Suppressor macrophage treated with lipopolysaccharide for 4 hours (primary cell): ENCODE measurements around the gene CD74.

ENCODE experiments used
- DNase-seq: peaks from one replicate; pipeline ENCODE4 v3.0.0-alpha.2; 2020

CD74 gene

GRCh38 chr5:150357326-150358260 lies 55.1 kb downstream of the CD74 start, which contains the start of gene TCOF1:
TSS of gene TCOF1 (plus strand) at chr5:150357697. CDS start at chr5:150357747, 50 bp downstream.
- peak; percentile 99 for DNase-seq

- no peak for DNase-seq
Measured at GRCh38 chr5:150356575-150357294, 56.0 kb downstream of the CD74 start.

GRCh38 chr5:150355791-150356190 lies 56.9 kb downstream of the CD74 start:
- no peak for DNase-seq

GRCh38 chr5:150353032-150353675 lies 59.6 kb downstream of the CD74 start:
- peak; percentile 28 for DNase-seq

- DNase-seq: peak; percentile 35
Measured at GRCh38 chr5:150352244-150353031, 60.3 kb downstream of the CD74 start.
